Neural cell (in vitro differentiated cells): Measurements from ENCODE around the gene AGAP4. TPM values are rescaled to one million over a fixed set of nuclear protein-coding genes. Genes with fewer than 3 reads are reported as not detected.
"Not testable (repeated sequence)": the region's sequence is repeated elsewhere in the genome, so short reads cannot be mapped to it uniquely, and the experiment has no call there.

Source experiments
- H2AFZ ChIP-seq: fragments of 200-600, 300-800 bp; sonication (generic), shearing (Covaris generic); 2 replicates; pipeline ENCODE4 v1.6.0; 2014; ENCODE audit warnings: low read depth, mild to moderate bottlenecking, antibody characterized with exemption, low read length, moderate library complexity
- H3F3A ChIP-seq: fragments of 200-600 bp; shearing (Covaris generic); 2 replicates; pipeline ENCODE4 v1.6.1; 2016; ENCODE audit warnings: mild to moderate bottlenecking, moderate library complexity, mixed read lengths, antibody characterized with exemption, low read length; ENCODE audit not compliant: insufficient read depth, poor library complexity, severe bottlenecking
- H3K27ac ChIP-seq: fragments of 200-600, 300-800 bp; sonication (generic), shearing (Covaris generic); 2 replicates; pipeline ENCODE4 v1.5.1; 2014; ENCODE audit warnings: mild to moderate bottlenecking, low read length, moderate library complexity
- H3K27me3 ChIP-seq: fragments of 300-800, 200-600 bp; sonication (generic), shearing (Covaris generic); 2 replicates; pipeline ENCODE4 v1.6.0; 2014; ENCODE audit warnings: mild to moderate bottlenecking, low read depth, low read length, moderate library complexity; ENCODE audit not compliant: insufficient read depth
- H3K36me3 ChIP-seq: fragments of 300-800, 200-600 bp; sonication (generic), shearing (Covaris generic); 2 replicates; pipeline ENCODE4 v1.5.1; 2014; ENCODE audit warnings: mild to moderate bottlenecking, antibody characterized with exemption, low read length, moderate library complexity; ENCODE audit not compliant: insufficient read depth
- H3K4me2 ChIP-seq: fragments of 300-800, 200-600 bp; sonication (generic), shearing (Covaris generic); 2 replicates; pipeline ENCODE4 v1.6.0; 2014; ENCODE audit warnings: mild to moderate bottlenecking, low read length
- H3K4me3 ChIP-seq: fragments of 300-800, 200-600 bp; sonication (generic), shearing (Covaris generic); 2 replicates; pipeline ENCODE4 v1.5.1; 2014; ENCODE audit warnings: mild to moderate bottlenecking, low read length, moderate library complexity
- H3K79me2 ChIP-seq: fragments of 200-600 bp; shearing (Covaris generic); replicated peaks from 2 replicates; pipeline ENCODE4 v1.6.0; 2014; ENCODE audit warnings: mild to moderate bottlenecking, low read length, moderate library complexity; ENCODE audit not compliant: insufficient read depth
- H3K9ac ChIP-seq: fragments of 300-800, 200-600 bp; sonication (generic), shearing (Covaris generic); 2 replicates; pipeline ENCODE4 v1.6.1; 2016; ENCODE audit warnings: mild to moderate bottlenecking, low read length, mixed read lengths
- H3K9me2 ChIP-seq: fragments of 200-600 bp; shearing (Covaris generic); 2 replicates; pipeline ENCODE4 v1.6.1; 2016; ENCODE audit warnings: mild to moderate bottlenecking, low read length, mixed read lengths; ENCODE audit not compliant: insufficient read depth
- H3K9me3 ChIP-seq: fragments of 200-600, 300-800 bp; sonication (generic), shearing (Covaris generic); 2 replicates; pipeline ENCODE4 v1.6.1; 2016; ENCODE audit warnings: mild to moderate bottlenecking, mixed run types, low read length, moderate library complexity, mixed read lengths
- H4K20me1 ChIP-seq: fragments of 200-600 bp; shearing (Covaris generic); 2 replicates; pipeline ENCODE4 v1.6.1; 2016; ENCODE audit warnings: mild to moderate bottlenecking, mixed run types; ENCODE audit not compliant: insufficient read depth
- EP300 ChIP-seq: fragments of 450-650 bp; conservative IDR thresholded peaks from 2 replicates; pipeline ENCODE4 v1.6.1; 2014; ENCODE audit warnings: antibody characterized with exemption, mild to moderate bottlenecking, moderate library complexity; ENCODE audit not compliant: poor library complexity, severe bottlenecking
- EZH2 ChIP-seq: fragments of 200-600, 300-800 bp; shearing (Covaris generic), sonication (generic); IDR thresholded peaks from 2 replicates; pipeline ENCODE4 v1.6.1; 2014; ENCODE audit warnings: antibody characterized with exemption, low read length, borderline replicate concordance, mild to moderate bottlenecking; ENCODE audit not compliant: insufficient read depth, poor library complexity, severe bottlenecking
- MXI1 ChIP-seq: fragments of 450-650 bp; conservative IDR thresholded peaks from 2 replicates; pipeline ENCODE4 v1.6.1; 2014; ENCODE audit warnings: antibody characterized with exemption, mild to moderate bottlenecking; ENCODE audit not compliant: poor library complexity, severe bottlenecking
- POLR2AphosphoS5 ChIP-seq: IDR thresholded peaks from 2 replicates; pipeline ENCODE4 v1.6.1; 2012
- RAD21 ChIP-seq: fragments of 450-650 bp; conservative IDR thresholded peaks from 2 replicates; pipeline ENCODE4 v1.6.1; 2014; ENCODE audit warnings: antibody characterized with exemption, mild to moderate bottlenecking, moderate library complexity
- REST ChIP-seq: IDR thresholded peaks from 2 replicates; pipeline ENCODE4 v1.6.1; 2012; ENCODE audit warnings: borderline replicate concordance
- SMC3 ChIP-seq: fragments of 450-650 bp; conservative IDR thresholded peaks from 2 replicates; pipeline ENCODE4 v1.6.1; 2014; ENCODE audit warnings: antibody characterized with exemption, mild to moderate bottlenecking, moderate library complexity; ENCODE audit not compliant: poor library complexity
- TAF1 ChIP-seq: IDR thresholded peaks from 2 replicates; pipeline ENCODE4 v1.6.1; 2012; ENCODE audit warnings: low read depth
- polyA plus RNA-seq: library from polyadenylated mRNA; depleted of rRNA; stranded (reverse); fragments of >200 nt; gene quantifications from 2 replicates; pipeline ENCODE4 v1.2.3, GENCODE V29; 2014
- TF ChIP-seq, protein P1 (sequence below): fragments of 450-650 bp; IDR thresholded peaks from 2 replicates; pipeline ENCODE4 v1.5.1; 2014; ENCODE audit warnings: antibody characterized with exemption, mild to moderate bottlenecking, moderate library complexity; ENCODE audit not compliant: poor library complexity, severe bottlenecking

Gene AGAP4
- polyA plus RNA-seq, 1 donor from 2014 or later: 37.8 TPM

DNA sequence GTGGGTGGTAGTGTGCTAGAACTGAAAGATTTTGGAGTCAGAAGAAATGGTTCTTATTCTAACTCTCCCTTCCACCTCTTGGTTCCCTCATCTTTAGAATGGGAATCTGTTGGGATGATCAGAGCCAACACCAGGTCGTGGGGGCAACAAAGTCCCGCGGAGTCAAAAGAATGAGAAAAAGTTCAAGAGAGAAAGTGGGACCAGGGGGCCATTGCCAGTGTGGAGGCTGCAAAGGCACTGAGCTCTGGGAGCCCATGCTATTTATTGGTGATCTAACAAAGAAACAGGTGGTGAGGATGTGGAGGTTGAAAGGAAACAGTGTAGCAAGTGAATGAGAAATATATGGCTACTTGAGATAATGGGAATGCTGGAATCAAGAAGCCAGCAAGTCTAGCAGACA lies 29.4 kb downstream of the AGAP4 start:
- Histone ChIP-seq H3K79me2 (no peaks in the 10 kb centered on the region), H3K9me2 (no peaks in the 10 kb centered on the region), H4K20me1 (no peaks in the 10 kb centered on the region), H3K27ac (no peak overlapping the region), H3K9me3 (no peaks in the 10 kb centered on the region), H3K9ac (no peak overlapping the region), H3K36me3 (no peaks in the 10 kb centered on the region), H3K27me3 (no peaks in the 10 kb centered on the region), H2AFZ (no peak overlapping the region), H3F3A (no peaks in the 10 kb centered on the region), H3K4me2 (no peak overlapping the region), H3K4me3 (no peak overlapping the region)
- TF ChIP-seq TAF1 (no peak), EP300 (no peak), REST (no peak), EZH2 (no peak), SMC3 (no peak), POLR2AphosphoS5 (no peak), MXI1 (no peak), RAD21 (no peak)
- TF ChIP-seq, protein P1, sequence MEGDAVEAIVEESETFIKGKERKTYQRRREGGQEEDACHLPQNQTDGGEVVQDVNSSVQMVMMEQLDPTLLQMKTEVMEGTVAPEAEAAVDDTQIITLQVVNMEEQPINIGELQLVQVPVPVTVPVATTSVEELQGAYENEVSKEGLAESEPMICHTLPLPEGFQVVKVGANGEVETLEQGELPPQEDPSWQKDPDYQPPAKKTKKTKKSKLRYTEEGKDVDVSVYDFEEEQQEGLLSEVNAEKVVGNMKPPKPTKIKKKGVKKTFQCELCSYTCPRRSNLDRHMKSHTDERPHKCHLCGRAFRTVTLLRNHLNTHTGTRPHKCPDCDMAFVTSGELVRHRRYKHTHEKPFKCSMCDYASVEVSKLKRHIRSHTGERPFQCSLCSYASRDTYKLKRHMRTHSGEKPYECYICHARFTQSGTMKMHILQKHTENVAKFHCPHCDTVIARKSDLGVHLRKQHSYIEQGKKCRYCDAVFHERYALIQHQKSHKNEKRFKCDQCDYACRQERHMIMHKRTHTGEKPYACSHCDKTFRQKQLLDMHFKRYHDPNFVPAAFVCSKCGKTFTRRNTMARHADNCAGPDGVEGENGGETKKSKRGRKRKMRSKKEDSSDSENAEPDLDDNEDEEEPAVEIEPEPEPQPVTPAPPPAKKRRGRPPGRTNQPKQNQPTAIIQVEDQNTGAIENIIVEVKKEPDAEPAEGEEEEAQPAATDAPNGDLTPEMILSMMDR: no peak

DNA sequence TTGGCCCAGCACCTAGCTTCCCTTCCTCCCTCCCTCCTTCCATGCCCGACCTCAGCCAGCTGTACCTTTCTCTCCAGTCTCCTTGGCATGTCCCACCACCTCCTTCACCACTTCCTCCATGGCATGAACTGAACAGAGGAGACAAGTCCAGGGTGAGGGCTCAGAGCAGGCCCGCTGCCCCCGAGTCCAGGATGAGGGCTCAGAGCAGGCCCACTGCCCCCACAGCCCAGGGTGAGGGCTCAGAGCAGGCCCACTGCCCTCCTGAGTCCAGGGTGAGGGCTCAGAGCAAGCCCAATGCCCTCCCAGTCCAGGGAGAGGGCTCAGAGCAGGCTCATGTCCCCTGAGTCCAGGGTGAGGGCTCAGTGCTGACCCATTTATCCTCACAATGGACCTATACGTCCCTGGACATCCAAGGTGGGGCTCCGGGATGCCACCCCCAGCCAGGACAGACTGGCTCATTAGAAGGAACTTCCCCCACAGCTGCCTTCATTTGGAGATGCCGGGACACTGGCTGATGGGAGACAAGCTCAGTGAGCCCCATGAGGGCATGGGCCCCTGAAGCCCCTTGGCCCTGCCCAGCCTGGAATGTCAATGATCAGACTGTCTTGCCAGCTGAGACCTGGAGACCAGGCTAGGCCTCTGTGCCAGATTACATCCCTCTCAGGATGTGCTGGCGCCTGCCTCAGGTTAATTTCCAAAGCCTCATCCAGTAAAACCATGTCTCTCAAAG lies 30.0 kb downstream of the AGAP4 start:
- H3K9me3 ChIP-seq: no peaks in the 10 kb centered on the region
- no peak for TF ChIP-seq TAF1
- no peak for TF ChIP-seq SMC3
- no peak for TF ChIP-seq EZH2
- no peak for TF ChIP-seq MXI1
- TF ChIP-seq EP300: no peak
- no peak for TF ChIP-seq POLR2AphosphoS5
- TF ChIP-seq, protein P1: no peak
- TF ChIP-seq REST: no peak
- TF ChIP-seq RAD21: no peak
- no peak overlapping the region for H3K27ac ChIP-seq
- H3K9ac ChIP-seq: no peak overlapping the region
- no peaks in the 10 kb centered on the region for H4K20me1 ChIP-seq
- H3K36me3 ChIP-seq: no peaks in the 10 kb centered on the region
- no peaks in the 10 kb centered on the region for H3K9me2 ChIP-seq
- H3K4me2 ChIP-seq: no peak overlapping the region
- H3K4me3 ChIP-seq: no peak overlapping the region
- no peak overlapping the region for H2AFZ ChIP-seq
- no peaks in the 10 kb centered on the region for H3F3A ChIP-seq
- H3K27me3 ChIP-seq: no peaks in the 10 kb centered on the region
- no peaks in the 10 kb centered on the region for H3K79me2 ChIP-seq

GRCh38 chr10:45814146-45814545 lies 33.2 kb downstream of the AGAP4 start:
- not testable (repeated sequence) for H3K27ac ChIP-seq, H2AFZ ChIP-seq, H3K79me2 ChIP-seq, H3K9ac ChIP-seq, H4K20me1 ChIP-seq, H3K4me2 ChIP-seq, H3K9me3 ChIP-seq, H3K36me3 ChIP-seq, H3K4me3 ChIP-seq, H3F3A ChIP-seq, H3K9me2 ChIP-seq, H3K27me3 ChIP-seq
